A549 treated with AZD2906 at 1 μM for 4 hours (cell line): ENCODE results near the gene TMEM80. TPM values are rescaled to one million over a fixed set of nuclear protein-coding genes. Genes with fewer than 3 reads are reported as not detected.

ENCODE experiments used
- total RNA-seq: library from RNA; stranded (reverse); fragments of 200-300 nt; extraction: Qiagen RNA extraction; gene quantifications from 5 replicates; pipeline ENCODE4 v1.2.3, GENCODE V29; 2022

The TMEM80 gene
- 8.1 to 12.3 TPM (median 10.8 TPM) in 5 replicates for total RNA-seq

DNA sequence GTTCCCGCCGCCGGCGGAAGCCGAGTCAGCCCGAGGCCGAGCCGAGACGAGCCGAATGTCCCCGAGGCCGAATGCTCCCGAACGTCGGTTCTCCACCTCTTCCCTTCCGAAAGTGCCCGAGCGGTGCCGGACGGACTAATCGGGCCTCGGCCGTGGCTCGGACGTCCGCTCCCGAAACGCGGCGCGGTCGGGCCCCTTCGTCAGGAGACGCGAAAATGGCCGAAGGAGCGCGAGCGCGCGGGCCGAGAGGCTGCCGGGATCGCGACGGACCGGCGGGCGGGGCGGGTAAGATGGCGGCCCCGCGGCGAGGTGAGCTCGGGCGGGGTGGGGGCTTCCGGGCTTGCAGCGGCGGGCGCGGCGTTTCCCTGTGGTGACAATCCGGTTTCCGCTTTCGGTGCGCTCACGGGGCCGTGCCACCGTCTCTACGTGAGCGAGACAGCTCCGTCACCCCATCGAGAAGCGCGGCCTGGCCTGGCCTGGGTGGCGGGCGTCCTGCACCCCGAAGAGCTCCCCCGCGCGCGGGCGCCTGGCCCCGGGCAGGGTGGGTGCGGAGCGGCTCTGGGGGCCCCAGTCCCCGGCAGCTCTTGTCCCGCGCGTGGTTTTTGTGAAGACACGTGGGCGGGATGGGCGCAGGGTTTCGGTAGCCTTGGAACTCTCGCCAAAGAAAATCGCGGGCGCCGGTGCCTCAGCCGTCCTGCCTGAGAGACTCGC is at the start of gene TMEM80:
TMEM80 (plus strand) TSS at position 279 of the 711 bp plus-strand sequence; CDS start at position 291, 12 bp downstream.

GRCh38 chr11:694563-695287 is 891 bp upstream of the TMEM80 start, which contains the start of gene DEAF1:
Gene DEAF1 (minus strand): TSS chr11:695222. CDS start chr11:695047, 175 bp downstream.

DNA sequence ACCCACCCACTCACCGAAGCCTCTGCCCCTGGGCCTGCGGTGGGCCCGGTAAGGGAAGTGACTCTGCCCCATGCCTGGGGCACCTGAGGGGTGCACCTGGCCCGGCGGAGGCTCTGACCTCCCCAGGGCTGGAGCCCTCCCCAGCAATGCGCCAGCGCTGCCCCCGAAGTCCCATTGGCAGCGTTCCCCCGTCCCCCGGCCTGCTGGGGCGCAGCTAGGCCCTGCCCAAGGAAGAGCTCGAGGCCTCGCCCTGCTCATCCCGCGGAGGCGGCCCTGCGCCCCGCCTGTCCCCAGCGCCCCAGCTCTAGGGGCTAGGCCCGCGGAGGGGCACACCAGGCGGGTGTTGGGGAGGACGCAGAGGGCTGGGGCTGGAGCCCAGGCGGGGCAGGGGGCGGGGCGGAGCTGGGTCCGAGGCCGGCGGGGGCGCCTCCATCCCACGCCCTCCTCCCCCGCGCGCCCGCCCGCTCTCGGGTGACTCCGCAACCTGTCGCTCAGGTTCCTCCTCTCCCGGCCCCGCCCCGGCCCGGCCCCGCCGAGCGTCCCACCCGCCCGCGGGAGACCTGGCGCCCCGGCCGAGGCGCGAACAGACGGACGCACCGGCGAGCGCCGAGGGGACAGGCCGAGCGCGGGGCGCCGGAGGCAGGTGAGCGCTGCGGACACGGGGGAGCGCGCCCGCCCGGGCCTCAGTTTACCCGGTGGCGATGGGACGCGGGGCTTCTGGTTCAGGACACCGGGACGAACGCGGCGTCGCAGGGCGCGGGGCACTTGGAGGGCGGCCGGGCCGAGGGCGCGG is 10.2 kb downstream of the TMEM80 start, which contains the start of gene EPS8L2:
EPS8L2 (plus strand) TSS at position 586 of the 793 bp plus-strand sequence. CDS start 3,177 bp downstream, outside the sequence.

DNA sequence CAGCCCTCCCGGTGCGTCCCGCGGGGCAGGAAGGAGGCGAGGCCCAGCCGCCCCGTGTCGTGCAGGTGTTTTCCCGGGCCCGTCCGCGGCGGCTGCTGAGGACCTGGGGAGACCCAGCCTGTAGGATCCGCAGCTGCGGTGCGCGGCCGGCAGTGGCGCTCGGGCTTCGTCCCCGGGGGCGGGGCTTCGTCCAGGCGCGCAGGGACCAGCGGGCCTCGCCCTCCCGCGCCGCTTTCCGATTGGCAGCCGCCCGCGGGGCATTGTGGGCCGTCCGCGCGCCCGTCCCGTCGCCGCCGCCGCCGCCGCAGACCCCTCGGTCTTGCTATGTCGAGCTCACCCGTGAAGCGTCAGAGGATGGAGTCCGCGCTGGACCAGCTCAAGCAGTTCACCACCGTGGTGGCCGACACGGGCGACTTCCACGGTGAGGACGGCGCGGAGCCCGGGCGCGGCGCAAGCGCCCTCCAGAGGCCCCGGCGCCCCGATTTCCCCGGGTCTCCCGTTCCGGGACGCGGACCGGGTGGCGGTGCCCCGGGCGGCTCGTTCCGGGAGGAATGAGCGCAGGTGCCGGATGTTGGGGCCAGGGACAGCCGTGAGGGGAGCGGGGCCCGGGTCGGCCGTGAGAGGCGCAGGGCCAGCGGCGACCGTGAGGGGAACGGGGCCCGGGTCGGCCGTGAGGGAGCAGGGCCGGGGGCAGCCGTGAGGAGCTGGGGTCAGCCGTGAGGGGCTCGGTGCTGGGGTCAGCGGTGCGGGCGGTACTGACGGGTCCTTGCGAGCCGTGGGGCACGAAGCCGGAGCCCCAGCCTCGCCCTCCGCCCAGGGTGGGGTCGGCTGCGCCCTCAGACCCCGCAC is 51.8 kb downstream of the TMEM80 start, which contains the start of gene TALDO1:
TALDO1 (plus strand) TSS at position 307 of the 849 bp plus-strand sequence; CDS start at position 325, 18 bp downstream.

Other genes with a start within 250 kb of the TMEM80 start
- 34.6 to 45.9 TPM (median 44.3 TPM) in 5 replicates for gene PTDSS2, start 245.5 kb upstream of the TMEM80 start, total RNA-seq
- gene RNH1, start 188.6 kb upstream of the TMEM80 start, total RNA-seq = 144 to 193 TPM (median 179 TPM) in 5 replicates
- 118 to 183 TPM (median 159 TPM) in 5 replicates for gene HRAS, start 160.2 kb upstream of the TMEM80 start, total RNA-seq
- 0.65 to 1.1 TPM (median 0.94 TPM) in 5 replicates for gene LRRC56, start 158.3 kb upstream of the TMEM80 start, total RNA-seq
- 1.4 to 3.0 TPM (median 2.9 TPM) in 5 replicates for gene LMNTD2, start 135.1 kb upstream of the TMEM80 start, total RNA-seq
- 48.7 to 64.3 TPM (median 60.3 TPM) in 5 replicates for gene RASSF7, start 134.8 kb upstream of the TMEM80 start, total RNA-seq
- 32.6 to 39.0 TPM (median 36.7 TPM) in 5 replicates for gene PHRF1, start 119.3 kb upstream of the TMEM80 start, total RNA-seq
- 4.5 to 8.4 TPM (median 7.3 TPM) in 5 replicates for gene IRF7, start 79.9 kb upstream of the TMEM80 start, total RNA-seq
- gene CDHR5, start 70.9 kb upstream of the TMEM80 start, total RNA-seq = 0.03 to 0.41 TPM (median 0.09 TPM) in 5 replicates
- not detected in 5 replicates for gene SCT, start 68.6 kb upstream of the TMEM80 start, total RNA-seq
- gene DRD4, start 58.5 kb upstream of the TMEM80 start, total RNA-seq = 0.20 to 0.34 TPM (median 0.29 TPM) in 5 replicates
- gene DEAF1, start 594 bp upstream of the TMEM80 start, total RNA-seq = 32.1 to 37.2 TPM (median 36.5 TPM) in 5 replicates
- gene EPS8L2, start 10.4 kb downstream of the TMEM80 start, total RNA-seq = 75.7 to 126 TPM (median 112 TPM) in 5 replicates
- 373 to 432 TPM (median 392 TPM) in 5 replicates for gene TALDO1, start 51.6 kb downstream of the TMEM80 start, total RNA-seq
- gene GATD1, start 81.7 kb downstream of the TMEM80 start, total RNA-seq = 40.1 to 46.1 TPM (median 41.7 TPM) in 5 replicates
- gene CEND1, start 94.3 kb downstream of the TMEM80 start, total RNA-seq = 1.6 to 2.9 TPM (median 2.1 TPM) in 5 replicates
- 21.2 to 36.1 TPM (median 32.3 TPM) in 5 replicates for gene SLC25A22, start 102.5 kb downstream of the TMEM80 start, total RNA-seq
- 9.0 to 15.5 TPM (median 13.9 TPM) in 5 replicates for gene PIDD1, start 109.4 kb downstream of the TMEM80 start, total RNA-seq
- gene RPLP2, start 114.2 kb downstream of the TMEM80 start, total RNA-seq = 1,597 to 2,654 TPM (median 2,318 TPM) in 5 replicates
- 37.0 to 61.7 TPM (median 57.7 TPM) in 5 replicates for gene PNPLA2, start 123.1 kb downstream of the TMEM80 start, total RNA-seq
- gene CRACR2B, start 132.1 kb downstream of the TMEM80 start, total RNA-seq = 3.3 to 7.2 TPM (median 6.2 TPM) in 5 replicates
- gene CD151, start 137.1 kb downstream of the TMEM80 start, total RNA-seq = 840 to 907 TPM (median 868 TPM) in 5 replicates
- gene POLR2L, start 146.7 kb downstream of the TMEM80 start, total RNA-seq = 554 to 741 TPM (median 647 TPM) in 5 replicates
- 136 to 205 TPM (median 200 TPM) in 5 replicates for gene TSPAN4, start 147.0 kb downstream of the TMEM80 start, total RNA-seq
- 72.1 to 77.3 TPM (median 74.4 TPM) in 5 replicates for gene CHID1, start 215.0 kb downstream of the TMEM80 start, total RNA-seq
- gene AP2A2, start 230.1 kb downstream of the TMEM80 start, total RNA-seq = 26.6 to 35.8 TPM (median 33.6 TPM) in 5 replicates